ENCODE results near the gene KAZN.

Gene KAZN

DNA sequence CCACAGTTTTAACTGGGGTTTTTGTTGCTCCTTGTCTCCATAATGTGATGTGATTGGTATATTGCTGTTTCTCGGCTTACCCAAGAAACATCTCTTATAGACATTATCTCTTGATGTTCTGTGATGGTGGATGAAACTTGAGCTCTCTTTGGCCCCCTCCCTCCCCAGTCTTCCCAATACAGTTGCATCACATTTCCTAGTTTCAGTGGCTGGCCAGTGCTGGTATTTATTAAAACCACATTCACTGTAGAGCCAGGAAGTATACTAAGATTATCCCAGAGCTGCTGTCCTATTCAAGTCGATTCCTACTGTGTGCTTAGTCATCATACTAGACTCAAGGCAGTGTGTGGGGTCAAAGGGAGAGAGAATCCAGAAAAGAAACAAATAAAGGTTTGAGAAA lies 244.4 kb downstream of the KAZN start:
- H3K4me3 ChIP-seq (ENCODE audit: low read depth, low read length), result no peak overlapping the region
- no peak for DNase-seq (ENCODE audit: low read depth)
- TF ChIP-seq, protein P1, sequence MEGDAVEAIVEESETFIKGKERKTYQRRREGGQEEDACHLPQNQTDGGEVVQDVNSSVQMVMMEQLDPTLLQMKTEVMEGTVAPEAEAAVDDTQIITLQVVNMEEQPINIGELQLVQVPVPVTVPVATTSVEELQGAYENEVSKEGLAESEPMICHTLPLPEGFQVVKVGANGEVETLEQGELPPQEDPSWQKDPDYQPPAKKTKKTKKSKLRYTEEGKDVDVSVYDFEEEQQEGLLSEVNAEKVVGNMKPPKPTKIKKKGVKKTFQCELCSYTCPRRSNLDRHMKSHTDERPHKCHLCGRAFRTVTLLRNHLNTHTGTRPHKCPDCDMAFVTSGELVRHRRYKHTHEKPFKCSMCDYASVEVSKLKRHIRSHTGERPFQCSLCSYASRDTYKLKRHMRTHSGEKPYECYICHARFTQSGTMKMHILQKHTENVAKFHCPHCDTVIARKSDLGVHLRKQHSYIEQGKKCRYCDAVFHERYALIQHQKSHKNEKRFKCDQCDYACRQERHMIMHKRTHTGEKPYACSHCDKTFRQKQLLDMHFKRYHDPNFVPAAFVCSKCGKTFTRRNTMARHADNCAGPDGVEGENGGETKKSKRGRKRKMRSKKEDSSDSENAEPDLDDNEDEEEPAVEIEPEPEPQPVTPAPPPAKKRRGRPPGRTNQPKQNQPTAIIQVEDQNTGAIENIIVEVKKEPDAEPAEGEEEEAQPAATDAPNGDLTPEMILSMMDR (IDR thresholded peaks at IDR 0.05; ENCODE audit: control insufficient read depth, extremely low read depth, insufficient read depth), result no peak

DNA sequence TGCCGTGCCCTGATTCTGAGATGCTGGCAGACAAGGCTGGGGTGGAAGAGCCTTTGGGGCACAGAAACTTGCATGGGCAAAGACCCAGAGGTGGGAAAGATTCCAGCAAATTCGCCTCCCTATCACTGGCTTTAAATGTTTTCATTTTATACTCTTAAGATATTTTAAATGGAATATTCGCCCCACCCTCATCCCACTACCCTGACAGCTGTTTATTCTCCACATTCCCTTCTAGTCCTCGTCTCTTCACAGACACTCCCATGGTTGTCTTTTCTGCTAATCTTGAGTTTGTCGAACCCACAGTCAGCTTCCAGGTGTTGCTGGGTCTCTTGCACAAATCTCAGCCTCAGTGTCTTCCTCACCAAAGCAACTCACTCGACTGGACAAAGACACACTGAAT lies 245.0 kb downstream of the KAZN start:
- no peak for DNase-seq (ENCODE audit: low read depth)
- H3K4me3 ChIP-seq (ENCODE audit: low read depth, low read length), result no peak overlapping the region
- TF ChIP-seq, protein P1 (IDR thresholded peaks at IDR 0.05; ENCODE audit: control insufficient read depth, extremely low read depth, insufficient read depth), result no peak

DNA sequence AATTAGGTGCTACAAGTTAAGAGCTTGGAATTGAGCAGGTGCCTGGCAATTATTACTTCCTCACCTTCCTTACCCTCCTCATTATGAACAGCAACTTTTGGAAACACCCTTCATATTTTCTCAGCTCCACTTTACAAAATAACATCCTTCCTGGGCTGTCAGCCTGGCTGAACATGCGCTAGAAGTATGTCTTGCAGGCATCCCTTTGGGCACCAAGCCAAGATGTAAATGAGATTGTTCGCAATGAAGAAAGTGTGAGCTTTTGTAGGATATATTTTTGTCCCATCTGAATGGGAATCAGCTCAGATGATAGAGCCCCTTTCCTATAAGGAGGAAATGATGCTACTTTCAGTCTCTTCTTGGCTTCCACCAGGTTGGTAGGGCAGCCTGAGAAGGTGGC lies 245.9 kb downstream of the KAZN start:
- DNase-seq (ENCODE audit: low read depth), result no peak
- H3K4me3 ChIP-seq (ENCODE audit: low read depth, low read length), result no peak overlapping the region
- TF ChIP-seq, protein P1 (IDR thresholded peaks at IDR 0.05; ENCODE audit: control insufficient read depth, extremely low read depth, insufficient read depth), result no peak

DNA sequence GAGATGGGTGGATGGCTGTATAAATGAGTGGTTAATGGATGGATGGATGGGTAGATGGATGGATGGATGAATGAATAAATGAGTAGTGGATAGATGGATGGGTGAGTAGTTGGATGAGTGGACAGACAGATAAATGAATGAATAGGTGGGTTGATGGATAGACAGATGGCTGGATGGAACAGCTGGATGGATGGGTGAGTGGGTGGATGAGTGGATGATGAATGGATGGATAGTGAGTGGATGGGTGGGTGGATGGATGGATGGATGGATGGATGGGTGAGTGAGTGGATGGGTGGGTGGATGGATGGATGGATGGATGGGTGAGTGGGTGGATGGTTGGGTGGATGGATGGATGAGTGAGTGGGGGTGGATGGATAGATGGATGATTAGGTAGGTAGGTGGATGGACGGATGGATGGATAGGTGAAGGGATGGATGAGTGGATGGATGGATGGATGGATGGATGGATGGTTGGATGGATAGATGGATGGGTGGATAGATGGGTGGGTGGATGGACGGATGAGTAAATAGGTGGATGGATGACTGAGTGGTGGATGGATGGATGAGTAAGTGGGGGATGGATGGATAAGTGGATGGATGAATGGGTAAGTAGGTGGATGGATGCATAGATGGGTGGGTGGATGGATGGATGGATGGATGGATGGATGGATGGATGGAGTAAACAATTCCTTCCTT lies 246.6 kb downstream of the KAZN start:
- TF ChIP-seq, protein P1 (IDR thresholded peaks at IDR 0.05; ENCODE audit: control insufficient read depth, extremely low read depth, insufficient read depth), result no peak
- no peak for DNase-seq (ENCODE audit: low read depth)

DNA sequence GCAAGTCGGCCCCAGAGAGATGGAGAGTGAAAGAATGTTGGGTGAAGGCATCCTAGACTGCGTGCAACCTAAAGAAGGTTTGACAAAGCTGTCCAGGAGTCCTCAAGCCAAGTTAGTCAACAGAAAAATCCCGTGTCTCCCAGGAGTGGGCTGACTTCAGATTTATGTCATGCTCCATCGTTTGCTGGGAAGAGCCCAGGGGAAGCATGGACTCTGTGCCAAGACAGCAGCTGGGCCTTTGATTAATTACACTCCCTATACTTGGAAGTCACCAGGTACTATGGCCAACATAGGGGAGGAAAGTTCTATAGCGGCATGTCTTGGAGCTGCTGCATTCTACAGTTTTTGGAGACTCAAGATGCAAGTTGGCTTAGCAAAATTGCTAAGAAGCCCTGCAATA lies 247.4 kb downstream of the KAZN start:
- TF ChIP-seq, protein P1 (IDR thresholded peaks at IDR 0.05; ENCODE audit: control insufficient read depth, extremely low read depth, insufficient read depth), result no peak
- DNase-seq (ENCODE audit: low read depth), result no peak
- H3K4me3 ChIP-seq (ENCODE audit: low read depth, low read length), result no peak overlapping the region

More for the DNA sequence above, 246.6 kb downstream of the KAZN start:
- H3K4me3 ChIP-seq (ENCODE audit: low read depth, low read length), result no peak overlapping the region

DNA sequence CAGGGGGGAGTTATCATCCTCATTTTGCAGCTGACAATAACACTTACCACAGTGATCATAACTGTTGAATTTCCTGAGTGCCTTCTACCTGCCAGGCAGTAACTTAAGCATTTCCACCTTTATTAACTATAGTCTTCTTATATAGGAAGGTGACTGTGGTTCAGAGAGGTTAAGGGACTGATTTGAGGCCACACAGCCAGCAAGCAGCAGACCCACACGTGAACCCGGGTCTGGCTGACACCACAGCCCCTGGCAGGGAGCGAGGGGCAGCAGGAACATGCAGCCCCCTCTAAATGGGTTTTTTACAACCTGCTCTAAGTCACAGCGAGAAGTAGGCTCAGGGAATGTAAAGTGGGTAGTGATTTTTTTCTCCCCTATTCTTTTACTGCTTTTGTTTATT lies 248.2 kb downstream of the KAZN start:
- TF ChIP-seq, protein P1 (IDR thresholded peaks at IDR 0.05; ENCODE audit: control insufficient read depth, extremely low read depth, insufficient read depth), result no peak
- H3K4me3 ChIP-seq (ENCODE audit: low read depth, low read length), result no peak overlapping the region
- no peak for DNase-seq (ENCODE audit: low read depth)

DNA sequence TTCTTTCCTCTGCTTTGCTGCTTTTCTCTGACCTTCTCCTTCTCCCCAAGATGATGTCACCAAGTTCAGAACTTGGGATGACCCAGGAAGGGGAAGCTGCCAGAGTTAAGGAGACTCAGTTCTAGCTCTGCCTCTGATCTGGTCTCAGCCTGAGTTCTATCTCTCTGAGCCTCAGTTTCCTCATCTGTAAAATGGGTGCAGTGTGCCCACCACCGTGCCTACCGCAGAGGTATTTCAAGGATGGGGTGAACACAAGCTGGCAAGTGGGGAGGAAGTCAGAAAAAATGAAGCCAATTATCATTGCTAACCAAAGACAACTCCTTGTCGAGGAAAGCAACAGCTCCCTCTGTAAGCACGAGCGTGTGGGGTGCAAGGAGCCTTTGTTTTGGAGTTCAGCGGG lies 249.7 kb downstream of the KAZN start:
- no peak overlapping the region for H3K4me3 ChIP-seq (ENCODE audit: low read depth, low read length)
- TF ChIP-seq, protein P1 (IDR thresholded peaks at IDR 0.05; ENCODE audit: control insufficient read depth, extremely low read depth, insufficient read depth), result no peak

More for the DNA sequence above, 249.7 kb downstream of the KAZN start:
- DNase-seq (ENCODE audit: low read depth), result no peak

Data from LNCaP clone FGC (cell line).